OCI-LY7 (cell line): Measurements from ENCODE around the gene MUC4. TPM values are rescaled to one million over a fixed set of nuclear protein-coding genes. Genes with fewer than 3 reads are reported as not detected.

Source experiments
- BruUV-seq: library from RNA; stranded (reverse); fragments of 400-500 nt; replicated peaks from 2 replicates; lab custom pipeline; 2021; lab: Mats Ljungman, UMichigan
- CTCF ChIA-PET: fragments of 300-600 bp; sonication (Branson Sonifier 250); formaldehyde crosslinking; loops from one replicate; lab custom pipeline; 2022; ENCODE audit warnings: antibody characterized with exemption; ENCODE audit not compliant: unreplicated experiment; lab: Charles Lee
- POLR2A ChIA-PET: fragments of 300-600 bp; sonication (Branson Sonifier 250); formaldehyde crosslinking; loops from one replicate; lab custom pipeline; 2022; ENCODE audit warnings: antibody characterized with exemption; lab: Charles Lee
- DNase-seq: peaks from one replicate; pipeline ENCODE4 v3.0.0-alpha.2; 2015; ENCODE audit warnings: low spot score
- H2AFZ ChIP-seq: fragments of 200-600 bp; sonication (generic), shearing (Covaris generic); 2 replicates; pipeline ENCODE4 v1.6.1; 2014; ENCODE audit warnings: mild to moderate bottlenecking, antibody characterized with exemption, low read length, moderate library complexity
- H3K27ac ChIP-seq: fragments of 200-600 bp; sonication (generic); 2 replicates; pipeline ENCODE4 v1.5.1; 2014; ENCODE audit warnings: mixed run types, low read depth, mild to moderate bottlenecking, moderate library complexity, low read length, inconsistent platforms; ENCODE audit not compliant: poor library complexity, severe bottlenecking
- H3K36me3 ChIP-seq: fragments of 200-600 bp; sonication (generic); 2 replicates; pipeline ENCODE4 v1.6.1; 2014; ENCODE audit warnings: mild to moderate bottlenecking, antibody characterized with exemption, low read length, moderate library complexity, mixed read lengths; ENCODE audit not compliant: insufficient read depth
- H3K4me1 ChIP-seq: fragments of 200-600 bp; sonication (generic); 2 replicates; pipeline ENCODE4 v1.5.1; 2014; ENCODE audit warnings: mild to moderate bottlenecking, low read length; ENCODE audit not compliant: insufficient read depth, poor library complexity, severe bottlenecking
- H3K4me2 ChIP-seq: fragments of 200-600 bp; sonication (generic); 2 replicates; pipeline ENCODE4 v1.6.1; 2014; ENCODE audit warnings: mild to moderate bottlenecking, low read length
- H3K4me3 ChIP-seq: fragments of 200-600 bp; sonication (generic); 2 replicates; pipeline ENCODE4 v1.5.1; 2014; ENCODE audit warnings: mild to moderate bottlenecking, low read depth, low read length; ENCODE audit not compliant: poor library complexity, severe bottlenecking
- H3K79me2 ChIP-seq: fragments of 200-600 bp; sonication (generic); 2 replicates; pipeline ENCODE4 v1.6.1; 2016; ENCODE audit warnings: low read depth, mild to moderate bottlenecking, low read length, moderate library complexity, mixed read lengths; ENCODE audit not compliant: insufficient read depth
- H3K9me2 ChIP-seq: fragments of 200-600 bp; sonication (generic); 2 replicates; pipeline ENCODE4 v1.6.1; 2016; ENCODE audit warnings: mild to moderate bottlenecking, low read length, mixed read lengths; ENCODE audit not compliant: insufficient read depth
- H3K9me3 ChIP-seq: fragments of 200-600 bp; sonication (generic); 2 replicates; pipeline ENCODE4 v1.6.1; 2014; ENCODE audit warnings: mild to moderate bottlenecking, mixed run types, low read length, mixed read lengths
- H4K20me1 ChIP-seq: fragments of 200-600 bp; sonication (generic); 2 replicates; pipeline ENCODE4 v1.6.1; 2014; ENCODE audit warnings: mild to moderate bottlenecking, antibody characterized with exemption, low read length, moderate library complexity, mixed read lengths; ENCODE audit not compliant: insufficient read depth
- CTCF ChIP-seq: fragments of 200-600 bp; sonication (generic); conservative IDR thresholded peaks from 2 replicates; pipeline ENCODE4 v1.5.1; 2014; ENCODE audit warnings: mild to moderate bottlenecking, antibody characterized with exemption, low read length, moderate library complexity, mixed read lengths
- EZH2phosphoT487 ChIP-seq: fragments of 200-600 bp; sonication (generic); IDR thresholded peaks from 2 replicates; pipeline ENCODE4 v1.6.1; 2018; ENCODE audit warnings: low read depth, borderline replicate concordance, mild to moderate bottlenecking, mixed run types, antibody characterized with exemption, low read length, moderate library complexity, mixed read lengths
- intact Hi-C: fragments of 100-400 bp; cut with micrococcal nuclease; formaldehyde crosslinking; loops from one replicate; pipeline ENCODE4 v1.10.0; 2022; ENCODE audit not compliant: unreplicated experiment
- total RNA-seq, 2 experiments: library from RNA; depleted of rRNA in 1 of 2; stranded (reverse); fragments of >200 nt in 1 of 2; shearing (Covaris generic) in 1 of 2; gene quantifications; 2 replicates each; pipeline ENCODE4 v1.2.3, GENCODE V29; 2014 to 2022

The MUC4 gene
- total RNA-seq, 2 experiments from 2014 or later = 0.03 to 0.42 TPM

GRCh38 chr3:195801251-195802183 lies 10.2 kb downstream of the MUC4 start:
- no peak overlapping the region for H3K4me2 ChIP-seq
- BruUV-seq = no TSS peak
- H3K27ac ChIP-seq = no peak overlapping the region
- no peak for TF ChIP-seq EZH2phosphoT487
- TF ChIP-seq CTCF = no peak
- ChIA-PET CTCF (no interaction called here), POLR2A (interaction anchor here (1.0 to 1.3 kb wide), 2 partner anchors 10 to 42 kb away, joined by 3 to 6 read pairs; no protein-coding TSS in a partner anchor)
- no peaks in the 10 kb centered on the region for H3K79me2 ChIP-seq
- H3K9me2 ChIP-seq = no peaks in the 10 kb centered on the region
- H4K20me1 ChIP-seq = no peaks in the 10 kb centered on the region
- no peaks in the 10 kb centered on the region for H3K9me3 ChIP-seq
- H3K36me3 ChIP-seq = no peaks in the 10 kb centered on the region
- intact Hi-C loops = no loop called here
- H2AFZ ChIP-seq = no peak overlapping the region; the same call in 1 of the 2 replicates
- H3K4me1 ChIP-seq = peaks cover 35% of the 10 kb centered on the region
- DNase-seq = no peak
- H3K4me3 ChIP-seq = no peak overlapping the region

- Histone ChIP-seq H3K4me2 (no peak overlapping the region), H3K4me1 (peaks cover 29% of the 10 kb centered on the region), H2AFZ (no peak overlapping the region), H3K36me3 (no peaks in the 10 kb centered on the region), H4K20me1 (no peaks in the 10 kb centered on the region), H3K9me3 (no peaks in the 10 kb centered on the region), H3K4me3 (no peak overlapping the region), H3K27ac (no peak overlapping the region), H3K9me2 (no peaks in the 10 kb centered on the region), H3K79me2 (no peaks in the 10 kb centered on the region)
- TF ChIP-seq EZH2phosphoT487 = no peak
- no peak for TF ChIP-seq CTCF
- CTCF ChIA-PET = interaction anchor here (0.5 kb wide), 1 partner anchor 202 kb away, joined by 4 read pairs; no protein-coding TSS in a partner anchor
- DNase-seq = no peak
- POLR2A ChIA-PET = interaction anchor here (0.6 to 1.8 kb wide), 2 partner anchors 10 to 192 kb away, joined by 4 to 5 read pairs; no protein-coding TSS in a partner anchor
- BruUV-seq = no TSS peak
- intact Hi-C loops = no loop called here
Measured at GRCh38 chr3:195800240-195800639, 11.5 kb downstream of the MUC4 start.
